HK-2 (cell line): ENCODE data around the gene NACC2.
"Not testable (repeated sequence)": the region's sequence is repeated elsewhere in the genome, so short reads cannot be mapped to it uniquely, and the experiment has no call there.

Source experiments
- DNase-seq: peaks from one replicate; pipeline ENCODE4 v3.0.0-alpha.2; 2018; ENCODE audit not compliant: unreplicated experiment

The NACC2 gene

DNA sequence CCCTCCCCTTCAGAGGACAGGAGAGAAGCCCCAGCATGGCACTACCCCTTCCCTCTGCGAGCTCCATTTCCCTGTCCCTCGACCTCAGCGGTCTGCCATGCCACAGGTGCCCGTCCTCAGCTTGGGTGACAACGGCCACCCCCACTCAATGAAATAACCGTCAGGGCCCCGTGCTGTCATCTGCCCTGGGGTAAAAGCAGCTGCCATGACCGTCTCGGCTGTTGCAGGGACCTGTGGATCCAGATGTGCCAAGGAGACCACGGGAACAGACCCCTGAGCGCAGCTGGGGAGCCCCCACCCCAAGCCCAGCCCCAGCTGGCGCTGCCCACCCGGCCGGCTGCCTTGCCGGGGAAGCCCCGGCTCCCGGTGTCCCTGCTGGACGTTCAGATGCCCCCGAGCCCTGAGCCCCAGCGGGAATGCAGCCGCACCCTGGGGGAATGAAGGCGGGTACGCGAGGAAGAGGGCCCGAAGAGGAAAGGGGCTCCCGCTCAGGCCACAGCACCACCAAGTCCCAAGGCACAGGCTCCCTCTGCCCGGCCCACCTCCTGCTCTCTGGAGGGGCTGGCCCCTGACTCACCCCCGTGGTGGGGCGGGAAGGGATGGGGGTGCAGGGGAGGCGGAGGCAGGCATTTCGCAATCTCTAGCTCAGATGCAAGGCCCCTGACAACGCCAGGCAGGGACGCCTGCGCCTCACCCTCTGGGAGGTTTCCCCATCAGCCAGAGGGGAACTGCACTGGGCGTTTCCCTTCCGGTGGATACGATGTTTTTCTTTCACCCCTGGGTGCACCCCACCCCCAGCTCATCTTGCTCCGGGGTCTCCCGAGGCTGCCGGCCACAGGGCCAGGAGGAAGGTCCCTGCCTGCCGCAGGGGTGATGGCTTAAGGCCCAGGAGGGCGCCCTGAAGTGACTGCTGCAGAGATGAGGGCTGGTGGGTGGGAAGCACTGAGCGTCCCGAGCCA is 49.2 kb downstream of the NACC2 start:
- no peak for DNase-seq

DNA sequence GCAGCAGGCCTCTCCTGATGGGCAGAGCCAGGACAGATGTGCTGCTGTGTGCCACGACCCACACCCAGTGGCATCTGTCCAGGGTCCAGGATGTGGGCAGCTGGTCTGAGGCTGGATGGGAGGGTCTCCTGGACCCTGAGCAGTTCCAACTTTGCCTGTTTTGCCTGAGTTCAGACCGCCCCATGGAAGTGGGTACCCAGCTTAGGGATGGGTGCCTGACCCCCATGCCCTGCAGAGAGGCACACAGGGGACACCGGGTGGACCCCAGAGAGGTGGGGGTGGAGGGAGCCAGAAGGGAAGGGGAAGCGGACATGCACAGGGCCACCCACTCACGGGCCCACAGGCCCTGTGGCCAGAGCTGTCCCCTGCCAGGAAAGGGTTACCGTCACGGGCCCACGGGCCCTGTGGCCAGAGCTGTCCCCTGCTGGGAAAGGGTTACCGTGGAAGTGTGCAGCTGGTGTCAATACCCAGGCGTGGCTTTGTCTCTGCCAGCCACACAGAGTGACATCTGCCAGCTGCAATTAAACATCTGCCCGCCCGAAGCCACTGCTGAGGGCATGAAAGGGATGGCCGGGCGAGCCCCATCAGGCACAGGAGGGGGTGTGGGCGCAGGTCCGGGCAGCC is 50.0 kb downstream of the NACC2 start:
- no peak for DNase-seq

DNA sequence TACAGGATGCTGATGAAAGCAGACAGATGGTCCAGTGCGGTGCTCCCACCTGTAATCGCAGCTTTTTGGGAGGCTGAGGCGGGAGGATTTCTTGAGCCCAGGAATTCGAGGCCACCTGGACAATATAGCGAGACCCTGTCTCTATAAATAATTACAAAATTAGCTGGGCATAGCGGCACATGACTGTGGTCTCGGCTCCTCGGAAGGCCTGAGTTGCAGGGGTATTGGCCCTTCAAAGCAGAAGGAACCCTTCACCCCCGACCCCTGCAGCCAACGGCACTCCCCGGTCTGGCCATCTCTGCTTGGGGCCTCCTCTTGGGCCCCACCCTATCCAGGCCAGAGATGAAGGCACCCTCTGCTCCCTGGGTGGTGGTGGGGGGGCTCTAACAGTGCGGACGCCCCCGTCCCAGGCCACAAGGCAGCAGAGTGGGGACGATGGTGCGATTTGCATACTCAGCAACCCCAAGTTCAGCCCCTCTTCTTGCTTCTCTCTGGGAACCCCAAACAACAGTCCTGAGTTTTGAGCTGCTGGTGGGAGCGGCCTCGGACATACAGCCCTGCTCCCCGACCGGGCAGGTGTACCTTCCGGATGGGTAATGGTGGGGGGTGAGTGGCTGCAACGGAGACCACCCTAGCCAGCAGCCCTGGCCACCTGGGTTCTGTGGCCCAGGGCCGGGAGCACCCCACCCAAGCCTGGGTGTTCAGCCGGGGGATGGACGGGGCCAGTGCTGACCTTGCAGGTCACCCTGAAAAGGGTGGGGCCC is 50.7 kb downstream of the NACC2 start:
- DNase-seq: no peak

DNA sequence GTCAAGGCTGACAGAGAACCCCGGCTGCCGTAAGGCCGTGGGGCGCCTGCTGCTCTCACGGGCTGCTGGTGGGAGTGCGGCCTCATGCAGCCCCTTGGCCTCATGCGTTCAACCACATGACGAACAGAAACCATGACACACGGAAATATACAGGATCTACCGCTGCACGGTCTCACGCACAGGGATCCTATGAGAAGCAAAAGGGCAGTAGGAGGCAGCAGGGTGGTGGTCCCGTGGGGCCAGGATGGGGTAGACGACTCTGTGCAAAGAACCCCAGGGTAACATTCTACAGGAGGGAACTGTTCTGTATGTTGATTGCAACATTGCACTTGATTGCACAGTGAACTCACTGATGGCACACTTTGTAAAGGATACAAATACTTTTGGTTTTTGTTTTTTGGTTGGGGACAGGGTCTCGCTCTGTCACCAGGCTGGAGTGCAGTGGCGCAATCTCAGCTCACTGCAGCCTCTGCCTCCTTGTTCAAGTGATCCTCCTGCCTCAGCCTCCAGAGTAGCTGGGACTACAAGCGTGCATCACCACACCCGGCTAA is 51.6 kb downstream of the NACC2 start:
- no peak for DNase-seq

DNA sequence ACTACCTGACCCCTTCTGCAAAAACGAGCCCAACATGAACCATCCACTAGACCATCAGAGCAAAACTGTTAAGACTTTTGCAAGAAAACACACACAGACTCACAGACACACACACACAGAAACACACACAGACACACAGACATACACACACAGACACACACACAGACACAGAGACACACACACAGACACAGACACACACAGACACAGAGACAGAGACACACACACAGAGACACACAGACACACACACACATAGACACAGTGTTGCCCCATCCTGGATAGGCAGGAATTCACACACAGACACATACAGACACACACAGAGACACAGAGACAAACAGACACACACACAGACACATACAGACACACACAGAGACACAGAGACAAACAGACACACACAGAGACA is 52.5 kb downstream of the NACC2 start:
- DNase-seq: no peak

DNA sequence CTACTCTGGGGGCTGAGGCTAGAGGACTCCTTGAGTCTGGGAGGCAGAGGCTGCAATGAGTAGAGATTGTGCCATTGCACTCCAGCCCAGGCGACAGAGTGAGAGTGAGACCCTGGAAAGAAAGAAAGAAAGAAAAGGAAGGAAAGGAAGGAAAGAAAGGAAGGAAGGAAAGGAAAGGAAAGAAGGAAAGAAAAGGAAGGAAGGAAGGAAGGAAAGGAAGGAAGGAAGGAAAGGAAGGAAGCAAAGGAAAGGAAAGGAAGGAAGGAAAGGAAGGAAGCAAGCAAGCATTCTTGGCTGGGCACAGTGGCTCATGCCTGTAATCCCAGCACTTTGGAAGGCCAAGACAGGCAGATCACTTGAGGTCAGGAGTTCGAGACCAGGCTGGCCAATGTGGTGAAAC is 54.2 kb downstream of the NACC2 start:
- not testable (repeated sequence) for DNase-seq

DNA sequence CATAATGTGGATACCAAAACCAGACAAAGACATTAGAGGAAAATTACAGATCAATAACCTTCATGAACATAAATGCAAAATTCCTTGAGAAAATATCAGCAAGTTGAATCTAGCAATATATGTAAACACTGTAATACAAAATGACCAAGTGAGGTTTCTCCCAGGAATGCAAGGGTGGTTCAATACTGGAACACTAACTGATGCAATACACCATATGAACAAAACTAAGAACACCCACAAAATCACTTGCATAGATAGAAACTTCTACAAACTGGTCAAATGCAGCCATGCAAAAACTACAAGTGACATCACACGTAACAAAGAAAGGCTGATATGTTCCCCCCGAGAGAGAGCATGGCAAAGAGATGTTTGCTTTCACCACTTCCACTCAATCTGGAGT is 55.6 kb downstream of the NACC2 start:
- DNase-seq: no peak

DNA sequence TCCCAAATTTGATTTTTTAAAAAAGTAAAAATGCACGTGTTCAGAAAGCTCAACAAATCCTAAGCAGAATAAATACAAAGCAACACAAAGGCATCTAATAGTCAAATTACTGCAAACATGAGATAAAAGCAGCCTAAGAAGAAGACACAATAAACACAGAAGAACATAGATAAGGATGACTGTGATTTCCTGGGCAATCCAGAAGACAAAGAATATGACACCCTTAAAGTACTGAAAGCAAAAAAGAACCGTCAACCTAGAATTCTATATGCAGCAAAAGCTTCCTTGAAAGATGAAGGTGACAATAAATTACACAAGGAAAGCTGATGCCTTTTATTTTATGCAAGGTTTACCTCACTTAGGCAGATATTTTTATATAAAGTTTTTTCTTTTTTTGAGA is 58.2 kb downstream of the NACC2 start:
- no peak for DNase-seq

DNA sequence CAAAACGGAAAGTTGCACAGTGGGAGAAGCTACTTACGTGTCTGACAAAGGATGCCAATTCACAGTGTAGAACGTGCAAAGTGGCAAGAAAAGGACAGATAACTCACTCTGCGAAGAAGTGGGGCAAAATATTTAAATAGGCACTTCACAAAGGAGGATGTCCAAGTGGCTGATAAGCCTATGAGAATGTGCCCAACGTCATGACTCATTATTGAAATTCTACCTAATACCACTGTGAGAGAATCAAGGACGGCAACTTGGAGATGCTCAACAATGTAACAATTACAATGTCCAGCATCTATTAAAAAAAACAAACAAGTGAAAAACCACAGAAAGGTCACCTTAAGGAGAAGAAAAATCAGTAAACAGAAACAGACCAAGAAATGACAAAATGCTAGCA is 59.0 kb downstream of the NACC2 start:
- DNase-seq: no peak

DNA sequence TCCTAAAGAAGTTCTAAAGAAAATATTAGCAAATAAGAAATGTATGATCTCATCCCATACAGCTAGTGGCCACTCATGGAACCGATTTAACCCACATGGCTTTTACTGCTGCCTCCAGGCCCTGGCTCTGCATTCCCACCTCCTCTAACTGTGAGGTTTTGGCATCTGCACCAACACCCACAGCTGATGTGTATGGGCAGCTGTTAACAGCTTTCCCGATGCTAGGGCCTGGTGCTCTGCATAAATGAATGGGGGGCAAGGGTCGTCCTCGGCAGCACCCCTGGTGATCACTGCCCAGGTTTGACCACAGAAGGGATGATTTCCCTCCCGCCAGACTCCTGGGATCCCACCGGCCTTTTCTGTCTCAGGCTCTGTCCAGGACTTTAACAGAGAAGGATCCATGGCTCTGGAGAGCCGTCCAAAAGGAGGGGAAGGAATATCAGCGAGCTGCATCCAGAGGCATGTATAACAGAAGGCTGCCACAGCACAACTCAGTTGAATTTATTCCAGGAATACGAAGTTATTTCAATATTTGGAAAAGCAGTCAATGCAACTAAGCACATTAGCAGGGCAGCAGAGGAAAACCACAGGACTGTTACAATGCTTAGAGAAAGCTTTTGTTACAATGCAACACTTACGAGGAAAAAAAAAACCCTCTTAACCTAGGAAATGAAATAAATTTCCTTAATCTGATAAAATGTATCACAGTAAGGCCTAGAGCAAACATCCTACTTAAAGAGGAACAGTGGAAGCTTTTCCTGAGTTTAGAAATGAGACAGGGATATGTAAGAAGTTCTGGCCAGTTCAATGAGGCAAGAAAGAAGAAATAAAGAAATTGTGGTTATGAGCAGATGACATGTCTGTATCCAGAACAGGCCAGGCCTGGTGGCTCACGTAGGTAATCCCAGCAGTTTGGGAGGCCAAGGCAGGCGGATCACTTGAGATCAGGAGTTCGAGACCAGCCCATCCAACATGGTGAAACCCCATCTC is 63.1 kb downstream of the NACC2 start:
- DNase-seq: no peak

DNA sequence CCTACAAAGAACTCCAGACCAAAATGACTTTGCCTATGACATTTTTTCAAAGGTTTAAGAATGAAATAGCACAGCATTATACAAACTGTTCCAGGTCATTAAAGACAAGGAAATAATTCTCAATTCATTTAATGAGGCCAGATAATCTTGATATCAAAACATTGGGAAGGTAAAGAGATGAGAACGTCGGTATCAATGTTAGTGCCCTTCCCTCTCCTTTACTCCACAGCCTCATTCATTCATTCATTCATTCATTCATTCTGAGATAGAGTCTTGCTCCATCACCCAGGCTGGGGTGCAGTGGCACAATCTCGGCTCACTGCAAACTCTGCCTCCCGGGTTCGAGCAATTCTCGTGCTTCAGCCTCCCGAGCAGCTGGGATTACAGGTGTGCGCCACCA is 64.0 kb downstream of the NACC2 start:
- DNase-seq: no peak

DNA sequence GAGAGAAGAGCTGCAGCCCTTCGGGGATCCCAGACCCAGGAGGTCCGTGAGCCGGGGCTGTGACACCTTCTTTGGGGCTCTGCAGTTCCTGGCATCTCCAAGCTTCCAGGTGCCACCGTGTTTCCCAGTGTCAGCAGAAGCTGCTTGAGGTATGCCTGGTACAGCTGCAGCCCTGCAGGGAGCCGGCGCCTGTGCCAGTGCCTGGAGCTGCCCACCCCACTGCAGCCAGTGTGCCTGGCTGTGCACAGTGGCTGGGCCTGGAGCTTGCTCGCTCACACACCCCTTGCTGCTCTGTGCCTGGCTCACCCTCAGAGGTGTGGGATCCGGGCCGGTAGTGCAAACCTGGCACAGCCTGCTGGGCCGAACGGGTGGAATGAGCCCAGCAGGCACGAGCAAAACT is 65.5 kb downstream of the NACC2 start:
- no peak for DNase-seq

DNA sequence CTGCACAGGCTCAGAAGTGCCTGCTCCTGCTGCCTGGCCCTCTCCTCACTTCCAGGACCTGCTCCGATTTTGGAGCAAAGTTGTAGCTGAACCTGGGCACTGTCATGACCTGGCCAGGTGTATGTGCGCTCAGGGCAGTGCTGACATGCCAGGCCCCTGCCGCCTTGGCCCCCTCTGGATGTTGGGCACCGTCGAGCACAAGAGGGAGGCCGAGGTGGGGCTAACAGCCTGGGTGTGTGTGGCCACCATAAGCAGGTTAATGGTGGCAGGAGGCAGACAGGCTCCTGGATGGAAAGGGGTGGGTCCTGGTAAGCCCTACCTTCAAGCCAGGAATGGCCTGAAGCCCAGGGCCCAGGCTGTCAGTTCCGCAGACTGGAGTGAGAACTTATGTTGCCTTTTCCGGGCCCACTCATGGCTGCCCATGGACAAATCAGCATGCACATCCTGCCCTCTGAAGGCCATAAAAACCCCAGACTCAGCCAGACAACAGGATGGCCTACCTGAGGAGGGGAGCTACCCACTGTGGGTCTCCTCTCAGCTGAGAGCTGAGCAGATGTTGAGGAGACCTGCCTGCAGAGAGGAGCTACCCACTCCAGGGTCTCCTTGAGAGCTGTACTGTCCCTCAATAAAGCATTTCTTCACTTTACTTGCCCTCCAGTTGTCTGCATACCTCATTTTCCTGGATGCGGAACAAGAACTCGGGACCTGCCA is 66.2 kb downstream of the NACC2 start:
- no peak for DNase-seq

DNA sequence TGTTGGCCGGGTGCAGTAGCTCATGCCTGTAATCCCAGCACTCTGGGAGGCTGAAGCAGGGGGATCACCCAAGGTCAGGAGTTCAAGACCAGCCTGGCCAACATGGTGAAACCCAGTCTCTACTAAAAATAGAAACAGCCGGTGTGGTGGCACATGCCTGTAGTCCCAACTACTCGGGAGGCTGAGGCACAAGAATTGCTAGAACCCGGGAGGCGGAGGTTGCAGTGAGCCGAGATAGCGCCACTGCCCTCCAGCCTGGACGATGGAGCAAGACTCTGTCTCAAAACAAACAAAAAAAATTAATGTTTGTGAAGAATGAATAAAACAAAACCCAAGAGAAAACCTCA is 68.2 kb downstream of the NACC2 start:
- DNase-seq: not testable (repeated sequence)

DNA sequence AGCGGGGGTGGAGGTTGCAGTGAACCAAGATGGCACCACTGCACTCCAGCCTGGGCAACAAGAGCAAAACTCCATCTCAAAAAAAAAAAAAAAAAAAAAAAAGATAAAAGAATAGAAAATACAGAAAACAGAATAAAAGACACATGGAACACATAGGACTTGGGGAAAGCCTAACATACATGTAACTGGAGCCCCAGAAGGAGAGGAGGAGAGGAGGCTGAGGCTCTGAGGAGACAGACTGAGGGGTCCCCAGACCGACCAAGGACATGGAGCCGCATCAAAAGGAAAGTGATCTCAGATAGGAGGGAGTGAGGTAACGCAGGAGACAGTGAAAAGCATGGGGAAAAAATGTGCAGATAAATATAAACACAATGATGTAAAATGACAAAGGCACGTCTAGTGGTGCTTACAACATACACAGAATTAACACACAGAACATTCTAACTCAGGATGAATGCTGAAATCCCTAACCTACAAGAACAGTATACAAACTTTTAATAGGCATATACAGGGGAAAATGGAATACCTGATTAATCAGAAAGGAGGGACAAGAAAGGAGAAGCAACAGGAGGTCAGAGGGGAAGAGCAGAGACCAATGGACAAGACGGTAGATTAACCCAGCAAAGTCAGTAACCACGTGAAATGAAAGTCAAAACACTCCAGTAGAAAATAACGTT is 68.7 kb downstream of the NACC2 start:
- DNase-seq: no peak

DNA sequence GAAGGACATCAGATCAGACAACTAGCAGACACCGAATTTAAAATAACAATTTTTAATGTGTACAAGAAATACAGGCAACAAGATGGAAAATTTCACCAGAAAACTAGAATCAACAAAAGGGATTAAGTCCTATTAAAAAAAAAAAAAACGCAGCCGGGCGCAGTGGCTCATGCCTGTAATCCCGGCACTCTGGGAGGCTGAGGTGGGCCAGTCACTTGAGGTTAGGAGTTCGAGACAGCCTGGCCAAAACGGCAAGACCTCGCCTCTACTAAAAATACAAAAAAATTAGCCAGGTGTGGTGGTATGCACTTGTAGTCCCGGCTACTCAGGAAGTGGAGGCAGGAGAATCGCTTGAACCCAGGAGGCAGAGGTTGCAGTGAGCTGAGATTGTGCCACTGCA is 69.6 kb downstream of the NACC2 start:
- no peak for DNase-seq

DNA sequence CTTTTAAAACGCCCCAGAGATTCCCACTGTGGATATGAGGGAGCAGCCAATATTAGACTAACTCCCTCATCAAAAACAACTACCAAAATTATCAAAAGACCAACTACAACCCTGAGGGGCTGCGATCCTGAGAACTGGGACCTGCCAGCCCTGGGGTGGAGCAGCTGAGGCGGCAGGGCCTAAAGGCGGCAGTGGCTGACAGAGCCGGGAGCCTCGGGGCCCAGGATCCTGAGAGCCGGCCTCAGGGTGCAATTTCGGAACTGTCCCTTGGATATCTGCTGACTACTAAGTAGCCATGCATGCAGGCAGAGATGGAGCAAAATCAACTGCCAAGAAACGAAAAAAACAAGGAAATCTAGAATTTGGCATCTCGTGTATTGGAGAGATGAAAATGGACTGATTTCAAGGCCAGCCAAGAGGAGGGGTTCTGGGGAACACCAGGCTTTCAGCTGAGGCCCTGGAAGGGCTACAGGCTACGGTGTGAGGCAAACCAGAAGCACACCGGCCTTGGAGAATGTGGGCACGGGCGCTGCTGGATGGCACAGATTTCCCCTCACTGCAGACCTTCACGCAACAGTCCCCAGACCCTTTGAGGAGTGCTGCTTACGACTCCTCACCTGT is 70.3 kb downstream of the NACC2 start:
- DNase-seq: no peak

DNA sequence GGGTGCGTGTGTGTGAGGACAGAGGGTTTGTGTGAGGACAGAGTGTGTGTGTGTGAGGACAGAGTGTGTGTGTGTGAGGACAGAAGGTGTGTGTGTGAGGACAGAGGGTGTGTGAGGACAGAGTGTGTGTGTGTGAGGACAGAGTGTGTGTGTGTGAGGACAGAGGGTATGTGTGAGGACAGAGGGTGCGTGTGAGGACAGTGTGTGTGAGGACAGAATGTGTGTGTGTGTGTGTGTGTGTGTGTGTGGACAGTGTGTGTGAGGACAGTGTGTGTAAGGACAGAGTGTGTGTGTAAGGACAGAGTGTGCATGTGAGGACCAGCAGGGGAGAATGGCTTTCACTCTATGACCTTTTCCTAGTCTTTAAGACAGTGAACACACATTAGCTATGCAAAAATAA is 70.8 kb downstream of the NACC2 start:
- no peak for DNase-seq

DNA sequence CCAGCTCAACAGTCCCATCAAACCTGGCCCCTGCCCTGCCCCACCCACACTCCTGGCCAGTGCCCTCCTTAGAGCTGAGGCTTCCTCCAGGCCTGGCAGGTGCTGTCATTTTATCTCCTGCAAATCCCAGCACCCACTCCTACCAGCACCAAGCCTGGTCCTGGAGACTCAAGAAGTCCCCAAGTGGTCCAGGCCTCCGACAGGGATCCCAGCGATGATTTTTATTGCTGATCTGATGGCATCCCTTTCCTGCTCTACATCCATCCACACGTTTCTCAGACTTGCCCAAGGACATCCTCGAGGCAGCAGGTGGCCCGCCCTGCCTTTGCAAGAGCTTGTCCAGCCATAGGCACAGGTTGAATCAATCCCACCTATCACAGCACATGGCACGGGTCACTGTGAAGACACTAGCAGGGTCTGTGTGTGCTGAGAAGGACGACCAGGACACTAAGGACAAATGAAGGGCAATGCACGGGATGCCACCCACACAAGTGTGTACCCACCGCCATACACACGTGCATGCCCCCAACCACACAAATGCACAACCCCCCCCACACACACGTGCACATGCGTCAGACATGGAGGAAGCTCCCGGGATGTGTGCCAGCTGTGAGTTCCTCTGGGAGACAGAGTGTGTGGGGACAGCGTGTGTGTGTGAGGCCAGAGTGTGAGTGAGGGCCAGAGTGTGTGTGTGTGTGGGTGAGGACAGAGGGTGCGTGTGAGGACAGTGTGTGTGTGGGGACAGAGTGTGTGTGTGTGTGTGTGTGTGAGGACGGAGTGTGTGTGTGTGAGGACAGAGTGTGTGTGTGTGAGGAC is 71.5 kb downstream of the NACC2 start:
- DNase-seq: no peak
